Measurements from ENCODE around the gene CTNNA2.

The CTNNA2 gene

DNA sequence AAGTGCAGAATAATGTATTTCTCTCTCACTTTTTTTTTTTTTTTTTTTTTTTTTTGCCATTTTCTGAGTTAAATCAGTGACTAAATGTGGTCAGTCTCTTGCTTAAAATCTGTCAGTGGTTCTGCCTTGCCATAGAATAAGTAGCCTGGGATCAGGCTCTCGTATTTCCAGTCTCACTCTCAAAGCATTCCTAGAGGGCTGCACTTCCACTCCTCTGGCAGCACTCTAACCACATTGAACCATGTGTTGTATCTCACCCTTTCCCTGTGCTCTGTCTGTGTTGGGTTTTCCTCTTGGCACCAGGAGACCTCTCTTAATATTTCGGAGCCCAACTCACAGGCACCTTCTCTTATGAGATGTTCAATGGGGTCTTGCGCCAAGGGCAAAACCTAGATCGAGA is 304.4 kb downstream of the CTNNA2 start:
- TF ChIP-seq, protein P1, sequence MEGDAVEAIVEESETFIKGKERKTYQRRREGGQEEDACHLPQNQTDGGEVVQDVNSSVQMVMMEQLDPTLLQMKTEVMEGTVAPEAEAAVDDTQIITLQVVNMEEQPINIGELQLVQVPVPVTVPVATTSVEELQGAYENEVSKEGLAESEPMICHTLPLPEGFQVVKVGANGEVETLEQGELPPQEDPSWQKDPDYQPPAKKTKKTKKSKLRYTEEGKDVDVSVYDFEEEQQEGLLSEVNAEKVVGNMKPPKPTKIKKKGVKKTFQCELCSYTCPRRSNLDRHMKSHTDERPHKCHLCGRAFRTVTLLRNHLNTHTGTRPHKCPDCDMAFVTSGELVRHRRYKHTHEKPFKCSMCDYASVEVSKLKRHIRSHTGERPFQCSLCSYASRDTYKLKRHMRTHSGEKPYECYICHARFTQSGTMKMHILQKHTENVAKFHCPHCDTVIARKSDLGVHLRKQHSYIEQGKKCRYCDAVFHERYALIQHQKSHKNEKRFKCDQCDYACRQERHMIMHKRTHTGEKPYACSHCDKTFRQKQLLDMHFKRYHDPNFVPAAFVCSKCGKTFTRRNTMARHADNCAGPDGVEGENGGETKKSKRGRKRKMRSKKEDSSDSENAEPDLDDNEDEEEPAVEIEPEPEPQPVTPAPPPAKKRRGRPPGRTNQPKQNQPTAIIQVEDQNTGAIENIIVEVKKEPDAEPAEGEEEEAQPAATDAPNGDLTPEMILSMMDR (IDR thresholded peaks at IDR 0.05; ENCODE audit: unreplicated experiment in 3 of 3) = no peak
- Mint-ChIP-seq H3K9me3 (no peaks in the 10 kb centered on the region), H3K27me3 (ENCODE audit: low read depth) (no peaks in the 10 kb centered on the region), H3K4me3 (no peak overlapping the region), H3K27ac (no peak overlapping the region), H3K4me1 (peaks cover 5% of the 10 kb centered on the region), H3K36me3 (ENCODE audit: low read depth) (no peaks in the 10 kb centered on the region)

DNA sequence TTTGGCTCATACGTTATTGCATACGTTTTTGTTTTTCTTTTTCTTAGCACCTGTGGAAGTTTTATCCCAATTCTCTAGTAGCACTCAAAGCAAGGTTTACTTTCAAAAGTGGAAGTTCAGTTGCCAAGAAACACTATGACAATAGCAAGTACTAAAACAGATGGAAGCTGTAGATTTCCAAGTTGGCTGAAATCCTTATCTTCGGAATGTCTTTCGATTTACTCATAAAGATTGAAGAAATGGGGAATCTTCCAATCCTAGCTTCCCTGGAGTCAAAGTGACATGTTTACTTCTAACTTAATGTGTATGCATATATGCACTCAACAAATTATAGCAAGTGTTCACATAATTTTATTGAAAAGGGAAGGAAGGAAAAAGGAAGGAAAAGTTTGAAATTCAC is 307.4 kb downstream of the CTNNA2 start:
- no peaks in the 10 kb centered on the region for H3K9me3 Mint-ChIP-seq
- H3K4me1 Mint-ChIP-seq = peaks cover 5% of the 10 kb centered on the region
- H3K27me3 Mint-ChIP-seq (ENCODE audit: low read depth) = no peaks in the 10 kb centered on the region
- no peak overlapping the region for H3K4me3 Mint-ChIP-seq
- TF ChIP-seq, protein P1 (IDR thresholded peaks at IDR 0.05; ENCODE audit: unreplicated experiment in 3 of 3) = no peak
- no peak overlapping the region for H3K27ac Mint-ChIP-seq
- no peaks in the 10 kb centered on the region for H3K36me3 Mint-ChIP-seq (ENCODE audit: low read depth)

GRCh38 chr2:79822136-79822535 is 309.3 kb downstream of the CTNNA2 start:
- H3K4me1 Mint-ChIP-seq = peaks cover 5% of the 10 kb centered on the region
- TF ChIP-seq, protein P1 (IDR thresholded peaks at IDR 0.05; ENCODE audit: unreplicated experiment in 3 of 3) = no peak
- H3K27me3 Mint-ChIP-seq (ENCODE audit: low read depth) = no peaks in the 10 kb centered on the region
- no peak overlapping the region for H3K4me3 Mint-ChIP-seq
- no peaks in the 10 kb centered on the region for H3K9me3 Mint-ChIP-seq
- H3K36me3 Mint-ChIP-seq (ENCODE audit: low read depth) = no peaks in the 10 kb centered on the region
- no peak overlapping the region for H3K27ac Mint-ChIP-seq

DNA sequence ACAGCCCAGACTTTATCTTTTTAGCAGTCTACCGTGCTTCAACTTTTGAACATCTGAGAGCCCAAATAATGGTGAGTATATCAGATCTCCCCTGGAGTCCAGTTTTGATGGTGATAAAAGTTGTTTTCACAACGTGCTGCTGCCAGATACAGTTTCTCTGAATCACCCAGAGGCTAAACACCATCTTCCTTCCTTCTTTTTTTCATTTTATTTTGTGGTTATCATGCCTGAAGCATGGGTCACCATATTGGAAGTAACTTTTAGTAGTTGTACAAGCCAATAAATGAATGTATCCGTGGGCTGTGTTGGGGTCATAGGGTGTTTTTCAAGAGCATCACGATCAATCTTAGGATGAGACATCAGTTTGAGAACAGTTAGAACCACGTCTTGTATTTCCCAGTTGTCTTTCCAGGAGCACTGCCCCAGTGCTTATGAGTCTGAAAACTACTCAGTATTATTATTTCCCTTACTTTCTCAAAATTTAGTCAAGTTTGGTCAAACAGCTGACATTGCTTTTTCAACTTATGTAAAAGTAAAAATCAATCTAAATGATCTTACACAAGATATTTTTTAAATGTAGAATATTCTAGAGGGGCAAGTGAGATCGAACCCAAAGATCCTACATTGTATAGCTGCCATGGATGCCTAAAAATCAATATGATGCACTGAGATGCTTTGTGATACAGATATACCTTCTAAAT is 311.4 kb downstream of the CTNNA2 start:
- Mint-ChIP-seq H3K27me3 (ENCODE audit: low read depth) (no peaks in the 10 kb centered on the region), H3K4me1 (peaks cover 5% of the 10 kb centered on the region), H3K9me3 (no peaks in the 10 kb centered on the region), H3K27ac (no peak overlapping the region), H3K36me3 (ENCODE audit: low read depth) (no peaks in the 10 kb centered on the region), H3K4me3 (no peak overlapping the region)
- TF ChIP-seq, protein P1 (IDR thresholded peaks at IDR 0.05; ENCODE audit: unreplicated experiment in 3 of 3) = no peak

- Mint-ChIP-seq H3K27me3 (ENCODE audit: low read depth) (no peaks in the 10 kb centered on the region), H3K4me3 (no peak overlapping the region), H3K9me3 (no peaks in the 10 kb centered on the region), H3K27ac (no peak overlapping the region), H3K4me1 (no peaks in the 10 kb centered on the region), H3K36me3 (ENCODE audit: low read depth) (no peaks in the 10 kb centered on the region)
- TF ChIP-seq, protein P1 (IDR thresholded peaks at IDR 0.05; ENCODE audit: unreplicated experiment in 3 of 3) = no peak
Observed at GRCh38 chr2:79827881-79828280, 315.0 kb downstream of the CTNNA2 start.

- TF ChIP-seq, protein P1 (IDR thresholded peaks at IDR 0.05; ENCODE audit: unreplicated experiment in 3 of 3) = no peak
- Mint-ChIP-seq H3K9me3 (no peaks in the 10 kb centered on the region), H3K36me3 (ENCODE audit: low read depth) (no peaks in the 10 kb centered on the region), H3K27ac (no peak overlapping the region), H3K4me1 (no peaks in the 10 kb centered on the region), H3K4me3 (no peak overlapping the region), H3K27me3 (ENCODE audit: low read depth) (no peaks in the 10 kb centered on the region)
Observed at GRCh38 chr2:79830501-79830900, 317.6 kb downstream of the CTNNA2 start.

All from nephron (organoid).